Measurements from ENCODE around the gene NEBL. TPM values are rescaled to one million over a fixed set of nuclear protein-coding genes. Genes with fewer than 3 reads are reported as not detected.

NEBL gene
- total RNA-seq, 1 donor from 2014 or later: 0.43 TPM

DNA sequence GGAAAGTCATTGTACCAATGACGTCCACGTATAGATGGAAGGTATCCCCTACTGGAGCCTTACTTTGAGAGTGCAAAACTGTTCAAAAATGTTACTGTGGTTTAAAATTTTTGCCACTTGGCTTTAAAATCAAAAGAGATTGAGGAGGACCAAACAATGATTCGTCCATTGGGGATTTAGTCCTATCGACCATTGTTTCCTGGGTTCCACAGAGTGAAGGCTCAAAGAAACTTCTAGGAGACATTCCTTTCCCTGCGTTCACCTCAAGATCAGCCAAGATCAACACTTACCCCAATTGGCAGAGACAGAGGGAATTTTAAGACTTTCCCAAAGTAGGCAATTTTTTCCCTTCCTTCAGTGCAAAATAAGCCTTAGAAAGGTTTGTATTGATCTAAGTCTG, 152.3 kb downstream of the NEBL start:
- H3K27ac Mint-ChIP-seq: no peak overlapping the region
- H3K4me1 Mint-ChIP-seq (ENCODE audit: low read depth): no peaks in the 10 kb centered on the region
- DNase-seq (ENCODE audit: low spot score): no peak
- H3K4me3 Mint-ChIP-seq (ENCODE audit: low read depth): no peak overlapping the region
- intact Hi-C loops (cut with micrococcal nuclease): no loop called here
- H3K9me3 Mint-ChIP-seq: peaks cover 23% of the 10 kb centered on the region
- no peaks in the 10 kb centered on the region for H3K27me3 Mint-ChIP-seq (ENCODE audit: low read depth)
- H3K36me3 Mint-ChIP-seq (ENCODE audit: low read depth): no peaks in the 10 kb centered on the region

DNA sequence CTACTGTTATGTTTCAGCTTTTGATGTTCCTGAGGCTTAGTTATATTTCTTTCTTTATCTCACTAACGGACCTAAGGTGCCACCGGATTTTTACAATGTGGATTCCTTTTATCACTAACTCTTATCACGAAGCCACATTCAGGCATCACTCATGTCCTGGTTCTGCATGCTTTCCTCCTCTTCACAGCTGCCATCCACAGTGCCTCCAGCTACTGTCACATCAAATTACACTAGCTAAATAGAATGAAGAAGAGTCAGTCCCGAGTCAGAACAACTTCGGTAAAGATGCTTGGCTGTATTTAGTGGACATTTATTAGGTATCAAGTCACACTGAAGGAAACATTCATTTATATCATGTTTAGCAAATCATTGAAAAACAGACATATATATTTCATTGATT, 153.2 kb downstream of the NEBL start:
- no peak overlapping the region for H3K4me3 Mint-ChIP-seq (ENCODE audit: low read depth)
- intact Hi-C loops (cut with micrococcal nuclease): no loop called here
- no peaks in the 10 kb centered on the region for H3K27me3 Mint-ChIP-seq (ENCODE audit: low read depth)
- no peak overlapping the region for H3K27ac Mint-ChIP-seq
- no peaks in the 10 kb centered on the region for H3K4me1 Mint-ChIP-seq (ENCODE audit: low read depth)
- H3K9me3 Mint-ChIP-seq: peaks cover 21% of the 10 kb centered on the region
- no peaks in the 10 kb centered on the region for H3K36me3 Mint-ChIP-seq (ENCODE audit: low read depth)
- no peak for DNase-seq (ENCODE audit: low spot score)

DNA sequence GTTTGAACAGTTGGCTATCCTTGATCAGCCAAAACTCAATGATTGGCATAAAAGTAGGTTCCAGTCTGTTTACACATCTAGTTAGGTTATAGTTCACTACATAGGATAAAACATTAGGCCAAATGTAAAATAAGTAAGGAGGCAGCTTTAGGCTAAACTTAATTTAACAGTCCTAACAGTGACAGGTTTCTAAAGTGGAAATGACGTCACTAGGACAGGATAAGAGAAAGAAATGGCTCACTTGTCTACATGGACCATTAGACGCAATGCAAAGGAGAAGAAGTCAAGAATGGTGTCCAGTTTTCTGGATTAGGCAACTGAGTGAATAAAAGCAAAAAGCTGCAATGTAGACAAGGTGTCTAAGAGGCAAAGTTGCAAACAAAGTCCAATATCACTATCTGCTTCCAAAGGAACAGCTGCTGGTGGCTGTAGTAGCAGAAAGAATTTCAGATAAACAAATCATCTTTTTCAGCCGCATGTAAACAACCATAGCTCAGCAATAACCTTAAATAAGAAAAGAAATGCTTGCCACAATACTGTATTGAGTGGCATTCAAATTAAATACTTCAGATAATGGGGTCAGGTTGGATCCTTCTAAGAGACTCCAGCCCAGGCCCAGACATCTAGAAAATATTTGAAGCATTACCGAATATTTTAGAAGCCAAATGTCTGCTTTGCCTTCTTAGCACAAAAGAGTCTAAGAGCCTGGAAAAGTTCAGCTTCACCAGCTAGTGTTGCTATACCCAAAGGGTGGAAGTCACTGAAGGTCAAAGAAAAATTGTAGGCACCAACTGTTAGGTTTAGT, 154.2 kb downstream of the NEBL start:
- Mint-ChIP-seq H3K27ac (no peak overlapping the region), H3K4me3 (ENCODE audit: low read depth) (no peak overlapping the region), H3K27me3 (ENCODE audit: low read depth) (no peaks in the 10 kb centered on the region), H3K9me3 (peaks cover 17% of the 10 kb centered on the region), H3K4me1 (ENCODE audit: low read depth) (no peaks in the 10 kb centered on the region), H3K36me3 (ENCODE audit: low read depth) (no peaks in the 10 kb centered on the region)
- DNase-seq (ENCODE audit: low spot score): no peak
- intact Hi-C loops (cut with micrococcal nuclease): no loop called here

DNA sequence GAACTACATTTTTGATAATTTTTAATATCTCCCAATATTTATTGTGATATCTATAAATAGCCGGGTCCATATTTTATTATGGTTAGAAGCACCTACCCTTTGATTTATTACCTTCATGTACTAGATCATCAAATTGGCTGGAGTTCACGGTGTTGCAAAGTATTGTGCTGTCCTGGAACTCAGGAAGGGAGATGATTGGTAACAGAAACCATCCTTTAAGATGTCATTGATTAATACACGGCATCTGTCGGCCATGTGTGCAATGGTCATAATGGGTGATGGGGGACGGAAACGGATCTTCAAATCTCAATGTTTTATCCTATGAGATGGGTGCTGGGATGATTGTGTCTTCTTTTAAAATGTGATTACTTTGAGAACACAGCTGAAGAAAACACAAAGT, 157.0 kb downstream of the NEBL start:
- Mint-ChIP-seq H3K9me3 (peaks cover 27% of the 10 kb centered on the region), H3K27ac (no peak overlapping the region), H3K27me3 (ENCODE audit: low read depth) (no peaks in the 10 kb centered on the region), H3K4me1 (ENCODE audit: low read depth) (no peaks in the 10 kb centered on the region), H3K4me3 (ENCODE audit: low read depth) (no peak overlapping the region), H3K36me3 (ENCODE audit: low read depth) (no peaks in the 10 kb centered on the region)
- DNase-seq (ENCODE audit: low spot score): no peak
- intact Hi-C loops (cut with micrococcal nuclease): no loop called here

DNA sequence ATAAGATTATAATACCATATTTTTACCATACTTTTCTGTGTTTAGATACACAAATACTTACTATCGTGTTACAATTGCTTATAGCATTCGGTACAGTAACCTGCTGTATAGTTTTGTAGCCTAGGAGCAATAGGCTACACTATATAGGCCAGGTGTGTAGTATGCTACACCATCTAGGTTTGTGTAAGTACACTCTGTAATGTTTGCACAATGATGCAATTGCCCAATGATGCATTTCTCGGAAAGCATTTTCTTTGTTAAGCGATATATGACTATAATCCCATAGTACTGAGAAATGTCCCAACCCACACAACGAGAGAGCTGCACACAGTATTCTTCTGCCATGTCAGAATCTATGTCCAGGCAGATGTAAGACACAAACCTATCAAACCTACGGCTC, 160.0 kb downstream of the NEBL start:
- no peak for DNase-seq (ENCODE audit: low spot score)
- no peaks in the 10 kb centered on the region for H3K36me3 Mint-ChIP-seq (ENCODE audit: low read depth)
- no peak overlapping the region for H3K27ac Mint-ChIP-seq
- H3K27me3 Mint-ChIP-seq (ENCODE audit: low read depth): no peaks in the 10 kb centered on the region
- intact Hi-C loops (cut with micrococcal nuclease): no loop called here
- H3K4me3 Mint-ChIP-seq (ENCODE audit: low read depth): no peak overlapping the region
- peaks cover 34% of the 10 kb centered on the region for H3K9me3 Mint-ChIP-seq
- H3K4me1 Mint-ChIP-seq (ENCODE audit: low read depth): no peaks in the 10 kb centered on the region

Data from activated T-helper 2 cell treated with anti-CD3 and anti-CD28 coated beads, Interferon-gamma antibody, Interleukin-2, Interleukin-4, amounts not matched to agents 10 μg/mL and 5 μg/mL and 100 μg/mL, durations not matched to agents 14 hours and 24 hours and 36 hours (primary cell).